Testis (tissue), 2 donors: ENCODE data around the gene PSAP.

ENCODE experiments used
- CTCF ChIP-seq, 3 experiments: fragments of 450-650 bp in 2 of 3; fragments of 200-600 bp in 1 of 3; sonication (generic) in 1 of 3; IDR thresholded peaks; one replicate each; pipeline ENCODE4 v1.5.1; 2016 to 2019; ENCODE audit warnings: antibody characterized with exemption in 3 of 3, mild to moderate bottlenecking in 2 of 3, moderate library complexity in 1 of 3
- POLR2A ChIP-seq: fragments of 450-650 bp; IDR thresholded peaks from one replicate; pipeline ENCODE4 v1.6.1; 2017; ENCODE audit warnings: antibody characterized with exemption, mild to moderate bottlenecking, moderate library complexity

- TF ChIP-seq CTCF (IDR thresholded peaks at IDR 0.05) (no peak), POLR2A (no peak)
Observed at GRCh38 chr10:71889388-71889987, 38.4 kb upstream of the PSAP start.
